NCI-H2227 treated with DMSO at 0.1 percent for 48 hours (cell line): ENCODE data around the gene NBAS.

Experiments used
- DNase-seq: peaks from one replicate; lab custom pipeline; 2025; lab: John Stamatoyannopoulos, UW

The NBAS gene

DNA sequence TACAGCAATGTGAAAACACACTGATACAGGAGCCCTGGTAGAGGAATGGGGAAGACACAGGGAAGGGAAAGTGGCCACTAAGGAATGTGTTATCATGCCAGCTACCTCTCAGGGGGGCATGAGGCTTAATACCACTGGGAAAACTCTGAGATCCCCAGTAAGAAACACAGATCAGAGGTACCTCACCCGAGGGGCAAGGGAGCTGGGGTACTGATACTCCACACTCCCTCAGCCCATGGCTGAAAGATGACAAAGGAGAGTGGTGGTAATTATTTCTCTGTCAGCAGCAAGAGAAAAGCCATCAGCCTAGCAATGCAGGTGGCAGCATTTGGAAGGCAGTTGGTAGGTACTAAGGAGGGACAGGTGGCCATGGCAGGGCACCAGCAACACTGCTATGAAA is 434.8 kb downstream of the NBAS start:
- DNase-seq, result no peak

DNA sequence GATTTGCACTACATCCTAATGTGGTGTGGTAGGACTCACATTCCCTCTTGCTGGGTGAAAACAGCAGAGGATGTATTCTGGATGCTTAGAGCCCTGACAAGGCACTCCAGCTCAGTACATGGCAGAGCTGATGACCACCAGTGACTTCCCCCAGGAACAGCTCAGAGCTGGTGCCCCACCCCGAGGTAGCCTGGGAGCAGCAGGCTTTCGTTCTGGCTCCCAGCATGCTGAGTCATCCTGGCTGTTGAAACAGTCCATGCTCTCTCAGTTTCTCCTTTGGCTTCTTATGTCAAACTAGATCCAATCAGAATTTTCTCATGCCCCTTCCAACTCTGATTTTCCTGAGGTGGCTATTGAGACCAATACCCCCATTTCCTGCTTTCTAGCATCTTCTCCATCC is 438.2 kb downstream of the NBAS start:
- DNase-seq, result no peak

GRCh38 chr2:15120631-15121030 is 440.5 kb downstream of the NBAS start:
- no peak for DNase-seq

DNA sequence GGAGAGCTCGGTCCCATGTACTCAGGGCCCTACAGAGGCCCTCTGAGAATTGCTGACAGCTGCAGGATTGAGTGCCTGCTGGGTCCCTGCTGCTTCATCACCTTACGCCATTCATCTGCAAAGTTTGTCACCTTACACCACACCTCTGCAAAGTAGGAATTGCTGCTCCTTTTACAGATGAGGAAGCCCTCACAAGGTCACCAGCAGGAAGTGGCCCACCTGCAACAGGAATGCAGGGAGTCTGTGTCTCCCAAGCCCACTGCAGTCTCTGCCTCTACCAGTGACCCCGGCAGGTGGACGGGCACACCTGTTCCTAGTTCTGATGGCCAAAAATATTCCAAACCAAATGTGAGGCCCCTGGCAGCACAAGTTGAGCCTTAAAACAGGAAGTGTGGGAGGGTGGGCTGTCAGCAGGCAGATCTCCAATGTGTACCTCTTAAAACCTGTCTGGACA is 441.4 kb downstream of the NBAS start:
- no peak for DNase-seq

- no peak for DNase-seq
Measured at GRCh38 chr2:15117409-15118050, 443.6 kb downstream of the NBAS start.
